Hematopoietic multipotent progenitor cell (in vitro differentiated cells): ENCODE data around the gene MFN2. TPM values are rescaled to one million over a fixed set of nuclear protein-coding genes. Genes with fewer than 3 reads are reported as not detected.
"Not testable (repeated sequence)": the region's sequence is repeated elsewhere in the genome, so short reads cannot be mapped to it uniquely, and the experiment has no call there.

Source experiments
- DNase-seq, 3 donors: peaks; one replicate each; pipeline ENCODE4 v3.0.0-alpha.2; 2011 to 2015; ENCODE audit warnings: low read depth in 2 of 3, low spot score in 2 of 3
- total RNA-seq: library from RNA; depleted of rRNA; stranded (reverse); fragments of >200 nt; gene quantifications from one replicate; pipeline ENCODE4 v1.2.3, GENCODE V29; 2012

The MFN2 gene
- total RNA-seq, 1 donor: 32.6 TPM

- DNase-seq: no peak
Measured at GRCh38 chr1:11991969-11992676, 11.9 kb downstream of the MFN2 start.

- DNase-seq: no peak
Measured at GRCh38 chr1:11997081-11997850, 17.0 kb downstream of the MFN2 start.

- no peak for DNase-seq
Measured at GRCh38 chr1:11998636-11999035, 18.4 kb downstream of the MFN2 start.

- no peak for DNase-seq
Measured at GRCh38 chr1:11999236-11999635, 19.0 kb downstream of the MFN2 start.

GRCh38 chr1:12001249-12001917 lies 21.1 kb downstream of the MFN2 start:
- peak in 2 of 3 donors; percentile 31 to 48 for DNase-seq

GRCh38 chr1:12001996-12002493 lies 21.8 kb downstream of the MFN2 start:
- no peak for DNase-seq

- no peak for DNase-seq
Measured at GRCh38 chr1:12003762-12004161, 23.5 kb downstream of the MFN2 start.

- DNase-seq: peak in 2 of 3 donors; percentile 27 to 28
Measured at GRCh38 chr1:12005488-12006166, 25.4 kb downstream of the MFN2 start.

GRCh38 chr1:12006167-12006921 lies 26.1 kb downstream of the MFN2 start:
- no peak for DNase-seq

GRCh38 chr1:12007204-12007603 lies 27.0 kb downstream of the MFN2 start:
- no peak for DNase-seq

GRCh38 chr1:12008355-12008754 lies 28.1 kb downstream of the MFN2 start:
- DNase-seq: not testable (repeated sequence)

- DNase-seq: no peak
Measured at GRCh38 chr1:12009318-12009947, 29.2 kb downstream of the MFN2 start.

GRCh38 chr1:12010746-12011570 lies 30.7 kb downstream of the MFN2 start:
- DNase-seq: no peak

GRCh38 chr1:12011998-12012397 lies 31.8 kb downstream of the MFN2 start:
- no peak for DNase-seq

- DNase-seq: no peak
Measured at GRCh38 chr1:12012560-12013316, 32.5 kb downstream of the MFN2 start.

GRCh38 chr1:12014141-12014991 lies 34.1 kb downstream of the MFN2 start:
- DNase-seq: no peak

GRCh38 chr1:12015001-12015491 lies 34.8 kb downstream of the MFN2 start:
- no peak for DNase-seq
